MV-4-11 (cell line): Measurements from ENCODE around the gene GPC3.

Source experiments
- DNase-seq: peaks from one replicate; lab custom pipeline; 2025; lab: John Stamatoyannopoulos, UW

GPC3 gene

GRCh38 chrX:133840415-133840814, 145.0 kb downstream of the GPC3 start:
- DNase-seq = no peak

DNA sequence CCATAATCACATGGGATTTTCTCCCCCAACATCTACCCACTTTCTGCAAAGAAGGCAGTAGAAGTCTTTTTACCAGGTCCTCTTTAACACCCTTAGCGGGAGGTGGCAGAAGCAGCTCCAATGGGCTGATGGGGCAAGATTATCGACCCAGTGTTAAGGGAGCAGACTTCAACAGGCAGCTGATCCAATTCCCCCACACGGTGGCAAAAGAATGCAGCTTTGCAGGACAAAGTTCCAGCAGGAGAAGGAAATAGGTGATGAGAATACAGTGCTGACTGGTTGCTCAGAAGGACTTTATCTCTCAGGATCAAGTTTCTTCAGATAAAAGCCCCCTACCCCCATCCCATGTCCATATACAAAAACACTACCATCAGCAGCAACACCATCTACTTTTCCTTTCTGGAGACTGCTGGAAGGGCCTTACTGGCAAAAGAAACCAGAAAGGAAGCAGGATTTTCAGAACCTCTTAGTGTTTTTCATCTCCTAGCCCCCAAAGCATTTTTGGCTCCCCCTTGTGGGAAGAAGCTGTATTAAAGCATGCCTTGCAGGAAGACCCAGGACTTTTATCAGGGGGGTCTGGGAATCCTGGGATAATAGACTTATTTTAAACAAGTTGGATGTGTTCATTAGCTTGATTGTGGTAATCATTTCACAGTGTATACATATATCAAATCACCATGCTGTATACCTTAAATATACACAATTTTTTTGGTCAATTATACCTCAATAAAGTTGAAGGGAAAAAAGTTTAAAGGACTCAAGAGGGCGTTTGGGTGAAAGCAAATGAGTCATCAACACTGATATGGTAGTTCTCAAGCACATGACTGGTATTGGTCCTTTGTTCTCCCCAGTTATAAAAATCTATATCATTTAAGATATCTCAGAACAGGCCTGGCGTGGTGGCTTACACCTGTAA, 146.4 kb downstream of the GPC3 start:
- DNase-seq = peak; percentile 4

DNA sequence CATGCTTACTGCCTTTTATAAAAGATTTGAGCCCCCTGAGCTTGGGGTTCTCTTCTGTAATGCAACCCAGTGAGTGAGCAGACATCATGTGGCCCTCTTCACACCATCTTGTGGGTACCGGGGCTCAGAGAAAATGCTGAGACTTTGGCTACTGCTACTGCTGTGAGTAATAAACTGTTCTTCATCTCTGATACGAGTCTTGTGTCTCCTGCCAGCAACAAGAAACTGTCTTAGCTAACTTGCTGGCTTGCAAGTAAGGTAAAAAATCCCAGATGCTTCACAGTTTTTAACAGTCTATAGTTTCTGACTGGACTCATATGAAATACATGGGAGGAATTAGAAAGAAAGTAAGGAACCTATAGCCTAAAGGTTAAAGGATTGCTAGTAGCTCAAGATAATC, 148.3 kb downstream of the GPC3 start:
- no peak for DNase-seq

- no peak for DNase-seq
Measured at GRCh38 chrX:133836561-133836960, 148.8 kb downstream of the GPC3 start.

DNA sequence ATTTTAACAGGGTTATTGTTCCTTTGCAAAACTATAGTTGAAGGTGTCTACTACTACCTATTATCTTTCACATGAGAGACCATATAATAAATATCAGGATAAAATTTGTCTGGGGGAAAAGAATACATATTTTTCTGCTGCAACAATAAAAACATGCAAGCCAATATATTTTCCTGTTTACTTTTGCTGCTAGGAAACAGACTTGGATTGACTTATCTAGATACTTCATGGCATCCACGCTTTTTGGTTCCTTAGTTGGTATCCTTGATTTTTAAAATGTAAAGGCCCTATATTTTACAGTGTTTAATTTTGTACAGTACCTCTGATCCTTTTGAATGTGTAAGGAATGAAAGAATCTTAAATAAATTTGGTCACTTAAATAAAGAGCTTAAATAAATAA, 150.6 kb downstream of the GPC3 start:
- DNase-seq = no peak

- DNase-seq = no peak
Measured at GRCh38 chrX:133819546-133819945, 165.8 kb downstream of the GPC3 start.

GRCh38 chrX:133818019-133818418, 167.4 kb downstream of the GPC3 start:
- no peak for DNase-seq

- DNase-seq = no peak
Measured at GRCh38 chrX:133815496-133815895, 169.9 kb downstream of the GPC3 start.

- DNase-seq = no peak
Measured at GRCh38 chrX:133813971-133814370, 171.4 kb downstream of the GPC3 start.

DNA sequence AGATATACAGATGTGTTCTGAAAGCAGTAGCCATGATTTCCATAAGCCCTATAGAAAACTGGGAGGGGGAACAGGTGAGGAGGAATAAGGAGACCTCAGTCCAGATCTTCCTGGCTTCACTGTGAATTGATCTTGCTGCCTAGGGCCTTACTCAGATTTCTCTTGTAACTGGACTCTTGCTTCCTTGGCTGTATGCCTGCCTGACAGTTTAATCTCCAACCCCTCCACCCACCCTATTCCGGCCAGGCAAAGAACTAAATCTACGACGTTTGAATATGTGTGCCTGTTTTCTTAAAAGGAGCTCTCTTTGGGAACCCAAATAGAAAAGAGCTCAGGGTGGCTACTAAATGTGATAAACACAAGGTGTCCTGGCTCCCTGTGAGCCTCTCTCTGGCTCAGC, 173.0 kb downstream of the GPC3 start:
- DNase-seq = no peak

GRCh38 chrX:133810925-133811324, 174.5 kb downstream of the GPC3 start:
- no peak for DNase-seq

DNA sequence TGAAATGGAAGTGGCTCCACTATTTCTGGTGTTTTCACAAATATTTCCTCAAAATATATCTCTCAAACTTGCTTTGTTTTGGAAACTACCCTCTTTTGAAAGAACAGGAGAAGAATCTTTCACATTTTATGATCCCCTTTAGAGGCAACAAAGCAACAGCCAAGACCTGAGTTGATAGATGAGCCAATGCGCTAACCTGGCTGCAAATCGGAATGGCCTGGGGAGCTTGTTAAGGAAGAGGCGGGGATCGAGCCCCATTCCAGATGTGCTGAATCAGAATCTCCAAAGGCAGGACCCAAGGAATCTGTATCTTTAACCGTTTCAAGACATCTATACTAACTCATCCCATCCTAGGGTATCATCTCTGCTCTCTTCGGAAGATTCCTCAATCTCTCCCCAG, 181.3 kb downstream of the GPC3 start:
- DNase-seq = no peak

DNA sequence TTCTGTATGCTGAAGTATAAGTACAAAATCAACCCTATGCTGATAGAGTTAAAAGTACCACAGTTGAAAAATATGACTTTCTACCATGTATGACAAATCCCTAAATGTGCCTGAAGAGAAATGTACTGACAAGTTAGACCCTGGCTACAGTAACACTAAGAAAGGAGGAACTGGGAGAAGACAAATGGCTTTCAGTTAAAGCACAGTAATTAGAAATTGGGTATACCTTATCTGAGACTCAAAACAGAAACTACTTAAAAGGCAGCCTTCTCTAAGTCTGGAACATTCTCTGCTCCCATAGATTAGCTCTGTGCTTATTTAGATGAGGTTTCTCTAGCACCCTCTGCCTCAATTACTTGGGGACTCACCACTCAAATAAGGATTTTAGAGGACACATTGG, 189.1 kb downstream of the GPC3 start:
- no peak for DNase-seq

- no peak for DNase-seq
Measured at GRCh38 chrX:133794126-133794525, 191.3 kb downstream of the GPC3 start.

DNA sequence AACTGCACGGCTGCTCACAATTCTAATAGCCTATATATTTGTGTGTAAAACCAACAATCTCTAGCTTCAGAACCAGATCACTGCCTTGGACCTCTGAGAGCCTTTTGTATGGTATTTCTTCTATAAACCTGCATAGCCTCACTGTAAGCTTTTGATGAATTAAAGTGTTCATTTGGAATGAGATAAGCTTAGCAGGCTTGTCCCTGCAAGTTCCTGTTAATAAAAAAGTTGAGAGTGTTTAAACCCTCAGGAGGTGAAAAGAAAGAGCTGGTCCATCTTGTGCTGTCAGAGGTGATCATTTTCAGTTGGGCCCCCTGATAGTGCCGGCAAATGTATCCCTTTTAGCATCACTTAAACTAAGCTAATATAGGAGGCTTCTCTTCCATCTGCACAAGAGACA, 191.8 kb downstream of the GPC3 start:
- DNase-seq = no peak

DNA sequence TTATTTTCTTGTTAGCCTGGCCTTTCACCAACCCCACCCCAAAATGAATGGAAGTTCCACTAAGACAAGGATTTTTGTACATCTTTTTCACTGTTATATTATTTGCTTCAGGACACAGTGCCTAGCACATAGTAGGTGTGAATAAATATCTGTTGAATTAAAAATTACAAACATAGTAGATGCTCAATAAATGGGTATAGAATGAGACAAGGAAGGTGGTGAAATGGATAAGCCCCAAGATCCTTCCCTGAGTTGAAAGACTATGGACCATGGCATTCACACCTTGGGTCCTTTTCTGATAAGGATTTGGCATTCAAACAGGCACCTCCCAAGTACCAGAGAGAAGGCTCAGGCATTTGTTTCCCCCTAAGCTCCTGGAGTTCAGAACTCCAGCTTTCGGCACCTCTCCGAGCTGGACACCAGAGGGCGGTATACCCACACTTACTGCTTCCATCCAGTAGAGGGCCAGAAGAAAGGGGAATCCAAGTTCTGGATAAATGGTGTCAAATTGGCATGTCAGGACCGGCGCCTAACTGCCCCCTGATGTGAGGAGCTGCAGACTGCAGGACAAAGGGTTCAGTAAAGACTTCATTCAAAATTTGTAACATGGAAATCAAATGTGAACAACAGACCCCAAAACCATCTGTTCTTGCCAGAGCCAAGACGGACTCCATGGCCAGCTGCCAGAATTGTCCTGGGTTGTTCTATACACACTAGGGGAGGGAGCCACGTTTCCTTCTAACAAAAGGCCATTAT, 193.0 kb downstream of the GPC3 start:
- DNase-seq = peak; percentile 30

- no peak for DNase-seq
Measured at GRCh38 chrX:133789829-133790228, 195.6 kb downstream of the GPC3 start.

- DNase-seq = no peak
Measured at GRCh38 chrX:133786382-133786781, 199.0 kb downstream of the GPC3 start.

DNA sequence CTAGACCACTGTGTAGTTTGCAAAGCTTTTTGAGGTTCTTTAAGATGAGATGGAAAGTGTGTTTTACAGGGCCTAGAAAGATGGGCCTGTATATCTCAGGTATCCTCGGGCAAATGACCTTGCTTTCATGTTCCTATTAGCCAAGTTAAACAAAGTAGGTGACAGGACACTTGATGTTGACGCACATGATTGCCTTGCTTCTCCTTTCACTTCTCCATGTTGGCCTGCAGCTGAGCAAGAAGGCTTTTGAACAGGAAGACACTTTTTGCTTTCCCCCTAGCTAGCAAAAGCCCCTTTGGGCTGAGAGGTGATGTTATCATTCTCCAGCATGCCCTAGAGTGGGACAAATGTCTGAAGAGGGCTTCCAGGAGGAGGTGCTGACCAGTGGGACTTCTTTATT, 202.1 kb downstream of the GPC3 start:
- DNase-seq = peak; percentile 13

DNA sequence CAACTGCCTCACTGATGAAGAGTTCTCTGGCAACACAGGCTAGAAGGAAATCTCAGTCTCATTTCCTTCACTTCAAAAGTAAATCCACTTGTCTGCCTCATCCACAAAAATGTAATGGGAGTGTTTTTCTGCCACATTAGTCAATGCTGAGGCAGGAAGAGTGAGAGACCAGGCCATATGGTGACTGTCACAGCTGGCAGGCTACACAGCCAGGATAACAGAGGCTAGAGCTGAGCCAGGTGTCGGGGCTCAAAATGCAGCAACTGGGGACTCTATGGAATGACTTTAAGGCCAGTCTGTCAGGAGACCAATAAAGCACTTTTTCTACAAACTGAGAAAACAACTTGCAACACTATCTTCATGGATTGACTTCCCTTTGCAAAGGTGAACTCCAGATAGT, 204.2 kb downstream of the GPC3 start:
- DNase-seq = no peak

DNA sequence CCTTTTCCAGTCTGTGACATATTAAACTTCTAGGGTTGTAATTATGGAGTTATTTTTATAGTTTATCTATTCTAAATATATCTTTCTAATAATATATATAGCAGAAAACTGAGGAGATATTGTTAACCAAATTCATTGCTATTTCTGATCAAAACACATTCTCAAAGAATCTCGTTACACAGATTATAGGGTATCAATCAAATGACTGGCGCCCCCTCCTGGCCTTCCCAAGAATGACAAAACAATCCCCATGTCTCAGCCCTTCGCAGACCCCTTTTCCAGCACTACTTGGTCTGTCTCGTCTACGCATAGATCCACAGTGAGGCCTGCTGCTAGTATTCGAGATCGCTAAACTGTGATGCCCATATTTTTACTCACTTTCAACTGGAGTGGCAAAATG, 209.3 kb downstream of the GPC3 start:
- no peak for DNase-seq

DNA sequence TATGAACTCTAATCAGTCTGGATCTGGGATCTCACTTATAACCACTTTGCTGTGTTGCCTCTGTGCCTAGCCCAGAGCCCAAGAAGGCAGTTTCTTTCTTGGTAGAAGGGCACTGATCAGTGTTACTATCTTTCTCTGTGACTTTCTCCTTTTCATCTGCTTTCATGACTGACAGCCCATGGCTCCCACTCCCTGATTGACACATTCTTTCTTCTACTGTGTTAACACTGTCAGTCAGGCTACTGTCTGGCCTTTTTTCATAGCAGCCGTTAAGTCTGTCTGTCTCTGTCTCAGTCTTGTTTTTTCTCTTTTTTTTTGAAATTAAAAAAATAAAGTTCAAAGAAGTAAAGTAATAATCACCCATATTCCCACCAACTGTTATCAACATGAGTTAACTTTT, 210.6 kb downstream of the GPC3 start:
- DNase-seq = no peak

GRCh38 chrX:133771086-133771646, 214.2 kb downstream of the GPC3 start:
- DNase-seq = no peak
